ENCODE measurements around the gene MCC.
A peak's percentile ranks its signal among the peaks of the same experiment; 100 is the strongest.

The MCC gene

GRCh38 chr5:113367586-113367985 is 120.7 kb downstream of the MCC start:
- CTCF ChIA-PET = interaction anchor here (0.6 to 0.7 kb wide), 4 partner anchors 25 to 245 kb away, joined by 3 to 7 read pairs (median 4); no protein-coding TSS in a partner anchor
- POLR2A ChIA-PET = no interaction called here
- no peak overlapping the region for H3K27ac ChIP-seq (ENCODE audit: extremely low read depth, low read depth, low read length)
- no peaks in the 10 kb centered on the region for H3K4me1 ChIP-seq (ENCODE audit: control insufficient read depth, insufficient read depth, low read length)
- no peak for TF ChIP-seq ZBTB44 (tag by site-specific recombination; IDR thresholded peaks at IDR 0.05)
- no peak for TF ChIP-seq ZNF629 (tag by site-specific recombination; IDR thresholded peaks at IDR 0.05)
- no peak for TF ChIP-seq SCRT1 (tag by site-specific recombination; IDR thresholded peaks at IDR 0.05; ENCODE audit: borderline replicate concordance)
- no peak for TF ChIP-seq ZNF24 (tag by site-specific recombination; IDR thresholded peaks at IDR 0.05)
- TF ChIP-seq, protein P1, sequence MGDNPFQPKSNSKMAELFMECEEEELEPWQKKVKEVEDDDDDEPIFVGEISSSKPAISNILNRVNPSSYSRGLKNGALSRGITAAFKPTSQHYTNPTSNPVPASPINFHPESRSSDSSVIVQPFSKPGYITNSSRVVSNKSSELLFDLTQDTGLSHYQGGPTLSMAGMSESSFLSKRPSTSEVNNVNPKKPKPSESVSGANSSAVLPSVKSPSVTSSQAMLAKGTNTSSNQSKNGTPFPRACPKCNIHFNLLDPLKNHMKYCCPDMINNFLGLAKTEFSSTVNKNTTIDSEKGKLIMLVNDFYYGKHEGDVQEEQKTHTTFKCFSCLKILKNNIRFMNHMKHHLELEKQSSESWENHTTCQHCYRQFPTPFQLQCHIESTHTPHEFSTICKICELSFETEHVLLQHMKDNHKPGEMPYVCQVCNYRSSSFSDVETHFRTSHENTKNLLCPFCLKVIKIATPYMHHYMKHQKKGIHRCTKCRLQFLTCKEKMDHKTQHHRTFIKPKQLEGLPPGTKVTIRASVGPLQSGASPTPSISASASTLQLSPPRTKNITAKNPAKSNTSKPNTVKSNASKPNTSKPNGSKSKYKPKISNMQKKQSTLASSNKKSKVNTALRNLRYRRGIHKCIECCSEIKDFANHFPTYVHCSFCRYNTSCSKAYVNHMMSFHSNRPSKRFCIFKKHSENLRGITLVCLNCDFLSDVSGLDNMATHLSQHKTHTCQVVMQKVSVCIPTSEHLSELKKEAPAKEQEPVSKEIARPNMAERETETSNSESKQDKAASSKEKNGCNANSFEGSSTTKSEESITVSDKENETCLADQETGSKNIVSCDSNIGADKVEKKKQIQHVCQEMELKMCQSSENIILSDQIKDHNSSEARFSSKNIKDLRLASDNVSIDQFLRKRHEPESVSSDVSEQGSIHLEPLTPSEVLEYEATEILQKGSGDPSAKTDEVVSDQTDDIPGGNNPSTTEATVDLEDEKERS (tag by site-specific recombination; IDR thresholded peaks at IDR 0.05) = no peak
- no peak for TF ChIP-seq SP3 (tag by site-specific recombination; IDR thresholded peaks at IDR 0.05)
- no peak for TF ChIP-seq CTCF (tag by site-specific recombination; IDR thresholded peaks at IDR 0.05)
- no peak for TF ChIP-seq ATF2 (tag by site-specific recombination; IDR thresholded peaks at IDR 0.05; ENCODE audit: low read depth)
- TF ChIP-seq ZBTB26 (tag by site-specific recombination; optimal IDR thresholded peaks at IDR 0.05) = no peak
- TF ChIP-seq ZNF530 (tag by site-specific recombination; IDR thresholded peaks at IDR 0.05; ENCODE audit: low read depth) = no peak
- H3K4me3 ChIP-seq (ENCODE audit: low read depth, low read length) = no peak overlapping the region
- H3K36me3 ChIP-seq (ENCODE audit: control insufficient read depth in 2 of 2, insufficient read depth in 1 of 2, low read length in 2 of 2) = no peaks in the 10 kb centered on the region
- no peaks in the 10 kb centered on the region for H3K9me3 ChIP-seq (ENCODE audit: control insufficient read depth, insufficient read depth, low read depth, low read length)

DNA sequence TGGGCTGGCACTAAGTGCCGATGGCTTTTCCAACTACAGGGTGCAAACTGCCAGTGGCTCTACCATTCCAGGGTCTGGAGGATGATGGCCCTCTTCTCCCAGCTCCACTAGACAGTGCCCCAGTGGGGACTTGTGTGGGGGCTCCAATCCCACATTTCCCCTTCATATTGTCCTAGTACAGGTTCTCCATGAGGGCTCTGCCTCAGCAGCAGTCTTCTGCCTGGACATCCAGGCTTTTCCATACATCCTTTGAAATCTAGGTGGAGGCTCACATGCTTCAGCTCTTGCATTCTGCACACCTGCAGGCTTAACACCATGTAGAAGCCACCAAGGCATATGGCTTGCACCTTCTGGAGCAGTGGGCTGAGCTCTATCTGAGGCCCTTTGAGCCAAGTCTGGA is 123.8 kb downstream of the MCC start:
- CTCF ChIA-PET = interaction anchor here (0.9 to 1.1 kb wide), 2 partner anchors 15 to 368 kb away, joined by 5 to 6 read pairs; no protein-coding TSS in a partner anchor

DNA sequence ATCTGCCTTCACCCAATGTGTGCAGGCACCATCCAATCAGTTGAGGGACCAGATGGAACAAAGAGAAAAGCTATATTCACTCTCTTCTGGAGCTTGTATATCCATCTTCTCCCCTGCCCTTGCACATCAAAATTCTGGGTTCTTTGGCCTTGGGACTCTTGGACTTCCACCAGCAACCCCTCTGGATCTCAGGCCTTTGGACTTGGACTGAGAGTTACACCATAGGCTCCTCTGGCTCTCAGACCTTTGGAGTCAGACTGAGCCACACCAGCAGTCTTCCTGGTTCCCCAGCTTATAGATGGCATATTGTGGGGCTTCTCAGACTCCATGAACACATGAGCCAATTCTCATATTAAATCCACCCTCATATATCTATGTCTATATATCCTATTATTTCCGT is 126.6 kb downstream of the MCC start:
- Histone ChIP-seq H3K4me1 (ENCODE audit: control insufficient read depth, insufficient read depth, low read length) (no peaks in the 10 kb centered on the region), H3K36me3 (ENCODE audit: control insufficient read depth in 2 of 2, insufficient read depth in 1 of 2, low read length in 2 of 2) (no peaks in the 10 kb centered on the region), H3K9me3 (ENCODE audit: control insufficient read depth, insufficient read depth, low read depth, low read length) (no peaks in the 10 kb centered on the region), H3K4me3 (ENCODE audit: low read depth, low read length) (no peak overlapping the region), H3K27ac (ENCODE audit: extremely low read depth, low read depth, low read length) (no peak overlapping the region)
- POLR2A ChIA-PET = no interaction called here
- CTCF ChIA-PET = interaction anchor here (4.8 kb wide), 1 partner anchor 18 kb away, joined by 27 read pairs; no protein-coding TSS in a partner anchor
- TF ChIP-seq MYNN (tag by site-specific recombination; IDR thresholded peaks at IDR 0.05; ENCODE audit: borderline replicate concordance) (no peak), ZNF645 (tag by site-specific recombination; IDR thresholded peaks at IDR 0.05) (no peak), ZNF449 (tag by site-specific recombination; IDR thresholded peaks at IDR 0.05) (no peak), PRDM1 (tag by site-specific recombination; IDR thresholded peaks at IDR 0.05) (no peak)

More for the DNA sequence above, 123.8 kb downstream of the MCC start:
- H3K4me3 ChIP-seq (ENCODE audit: low read depth, low read length) = no peak overlapping the region
- no peaks in the 10 kb centered on the region for H3K9me3 ChIP-seq (ENCODE audit: control insufficient read depth, insufficient read depth, low read depth, low read length)
- H3K4me1 ChIP-seq (ENCODE audit: control insufficient read depth, insufficient read depth, low read length) = no peaks in the 10 kb centered on the region
- H3K27ac ChIP-seq (ENCODE audit: extremely low read depth, low read depth, low read length) = no peak overlapping the region
- H3K36me3 ChIP-seq (ENCODE audit: control insufficient read depth in 2 of 2, insufficient read depth in 1 of 2, low read length in 2 of 2) = no peaks in the 10 kb centered on the region
- peak; percentile 62; the same call in 1 of the 2 replicates for TF ChIP-seq TRIM28 (IDR thresholded peaks at IDR 0.05; ENCODE audit: borderline replicate concordance, low read length)
- TF ChIP-seq ZNF544 (tag by site-specific recombination; IDR thresholded peaks at IDR 0.05) = no peak
- TF ChIP-seq SETDB1 (IDR thresholded peaks at IDR 0.05; ENCODE audit: insufficient read length, low read length) = peak; percentile 76
- no peak for TF ChIP-seq ZNF2 (tag by site-specific recombination; IDR thresholded peaks at IDR 0.05)
- POLR2A ChIA-PET = no interaction called here
